BE2C (cell line): ENCODE measurements around the gene SI. TPM values are rescaled to one million over a fixed set of nuclear protein-coding genes. Genes with fewer than 3 reads are reported as not detected.

Experiments used
- DNase-seq: peaks from one replicate; pipeline ENCODE4 v3.0.0-alpha.2; 2020
- H3K27me3 ChIP-seq: fragments of 250-450 bp; sonication (Bioruptor Pico); 2 replicates; pipeline ENCODE4 v1.5.1; 2020; ENCODE audit warnings: mild to moderate bottlenecking
- H3K36me3 ChIP-seq: fragments of 250-450 bp; sonication (Bioruptor Pico); 2 replicates; pipeline ENCODE4 v1.5.1; 2020; ENCODE audit warnings: mild to moderate bottlenecking
- H3K4me1 ChIP-seq: fragments of 250-450 bp; sonication (Bioruptor Pico); 2 replicates; pipeline ENCODE4 v1.5.1; 2020
- H3K4me3 ChIP-seq: 2 replicates; pipeline ENCODE4 v1.5.1; 2011; ENCODE audit warnings: low read depth, low read length
- H3K9me3 ChIP-seq: fragments of 250-450 bp; sonication (Bioruptor Pico); 2 replicates; pipeline ENCODE4 v1.5.1; 2020
- polyA plus RNA-seq: library from polyadenylated mRNA; unstranded; fragments of >200 nt; gene quantifications from one replicate; pipeline ENCODE4 v1.2.1, GENCODE V29; 2012; ENCODE audit warnings: low read depth, missing spikeins; ENCODE audit not compliant: insufficient read length, insufficient read depth
- TF ChIP-seq, protein P1 (sequence below): IDR thresholded peaks from 2 replicates; pipeline ENCODE4 v1.5.1; 2012; ENCODE audit warnings: mild to moderate bottlenecking, low read depth, low read length

SI gene
- not detected for polyA plus RNA-seq

DNA sequence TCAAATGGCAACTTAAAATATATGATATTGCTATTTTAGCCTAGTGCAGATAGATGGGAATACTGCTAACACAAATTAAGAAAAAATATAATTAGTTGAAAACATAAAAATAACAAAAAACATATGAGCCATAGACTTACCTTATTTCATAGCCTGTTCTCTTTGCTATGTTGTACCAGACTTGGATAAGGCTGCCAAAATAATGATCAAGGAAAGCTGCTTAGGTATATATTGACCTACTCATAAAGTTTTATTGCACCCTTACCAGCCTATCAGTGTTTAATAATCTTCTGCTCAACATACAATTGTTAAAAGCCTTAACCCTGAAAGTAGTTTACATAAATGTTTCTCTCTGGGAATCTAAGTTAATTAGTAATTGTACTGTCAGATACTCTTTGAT is at the start of gene SI:
Gene SI, minus strand, starts transcription at position 204 of the 400 bp plus-strand sequence. CDS start 2,484 bp downstream, outside the sequence.
- H3K36me3 ChIP-seq = no peaks in the 10 kb centered on the region
- no peaks in the 10 kb centered on the region for H3K27me3 ChIP-seq
- DNase-seq = no peak
- no peaks in the 10 kb centered on the region for H3K4me1 ChIP-seq
- H3K4me3 ChIP-seq = no peak within 1 kb of the TSS
- H3K9me3 ChIP-seq = no peaks in the 10 kb centered on the region; the same call in 1 of the 2 replicates
- TF ChIP-seq, protein P1, sequence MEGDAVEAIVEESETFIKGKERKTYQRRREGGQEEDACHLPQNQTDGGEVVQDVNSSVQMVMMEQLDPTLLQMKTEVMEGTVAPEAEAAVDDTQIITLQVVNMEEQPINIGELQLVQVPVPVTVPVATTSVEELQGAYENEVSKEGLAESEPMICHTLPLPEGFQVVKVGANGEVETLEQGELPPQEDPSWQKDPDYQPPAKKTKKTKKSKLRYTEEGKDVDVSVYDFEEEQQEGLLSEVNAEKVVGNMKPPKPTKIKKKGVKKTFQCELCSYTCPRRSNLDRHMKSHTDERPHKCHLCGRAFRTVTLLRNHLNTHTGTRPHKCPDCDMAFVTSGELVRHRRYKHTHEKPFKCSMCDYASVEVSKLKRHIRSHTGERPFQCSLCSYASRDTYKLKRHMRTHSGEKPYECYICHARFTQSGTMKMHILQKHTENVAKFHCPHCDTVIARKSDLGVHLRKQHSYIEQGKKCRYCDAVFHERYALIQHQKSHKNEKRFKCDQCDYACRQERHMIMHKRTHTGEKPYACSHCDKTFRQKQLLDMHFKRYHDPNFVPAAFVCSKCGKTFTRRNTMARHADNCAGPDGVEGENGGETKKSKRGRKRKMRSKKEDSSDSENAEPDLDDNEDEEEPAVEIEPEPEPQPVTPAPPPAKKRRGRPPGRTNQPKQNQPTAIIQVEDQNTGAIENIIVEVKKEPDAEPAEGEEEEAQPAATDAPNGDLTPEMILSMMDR = no peak

DNA sequence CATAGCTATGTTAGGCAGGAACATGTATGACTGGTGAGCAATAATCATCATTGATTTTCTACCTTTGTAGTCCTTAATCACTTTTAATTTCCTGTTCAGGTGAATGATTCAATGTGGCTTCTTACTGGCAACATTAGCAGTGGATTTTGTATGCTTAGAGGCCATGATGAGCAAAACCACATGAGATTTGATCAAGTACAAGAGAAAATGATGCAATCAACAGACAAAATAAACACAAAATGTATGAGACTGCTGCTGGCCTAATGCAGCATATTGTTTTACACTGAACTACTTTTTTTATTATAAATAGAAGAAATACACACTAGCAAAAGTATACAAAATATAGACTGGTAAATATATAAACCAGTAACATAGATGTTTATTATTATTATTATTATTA is 47.5 kb upstream of the SI start:
- Histone ChIP-seq H3K27me3 (no peaks in the 10 kb centered on the region), H3K9me3 (no peaks in the 10 kb centered on the region), H3K4me3 (no peak overlapping the region), H3K4me1 (no peaks in the 10 kb centered on the region), H3K36me3 (no peaks in the 10 kb centered on the region)
- TF ChIP-seq, protein P1 = no peak
- DNase-seq = no peak

DNA sequence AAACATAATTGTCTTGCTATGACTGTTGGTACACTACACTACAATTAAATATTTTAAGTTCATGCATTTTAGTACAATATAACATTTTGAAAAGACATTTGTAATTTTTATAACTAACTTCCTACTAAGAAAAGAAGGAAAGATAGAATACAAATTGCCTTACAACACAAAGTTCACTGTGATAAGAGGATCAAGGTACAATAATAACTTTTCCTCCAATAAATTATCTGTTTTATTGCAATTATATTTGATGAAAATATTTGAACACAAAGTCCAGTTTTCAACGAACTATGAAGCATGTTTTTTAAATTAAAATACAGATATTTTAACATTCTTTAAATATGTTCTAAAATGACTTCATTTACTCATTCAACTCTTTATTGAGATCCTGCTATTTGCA is 33.1 kb upstream of the SI start:
- TF ChIP-seq, protein P1 = no peak
- DNase-seq = no peak
- H3K4me3 ChIP-seq = no peak overlapping the region
- H3K27me3 ChIP-seq = no peaks in the 10 kb centered on the region
- H3K36me3 ChIP-seq = no peaks in the 10 kb centered on the region
- no peaks in the 10 kb centered on the region for H3K9me3 ChIP-seq
- no peaks in the 10 kb centered on the region for H3K4me1 ChIP-seq

DNA sequence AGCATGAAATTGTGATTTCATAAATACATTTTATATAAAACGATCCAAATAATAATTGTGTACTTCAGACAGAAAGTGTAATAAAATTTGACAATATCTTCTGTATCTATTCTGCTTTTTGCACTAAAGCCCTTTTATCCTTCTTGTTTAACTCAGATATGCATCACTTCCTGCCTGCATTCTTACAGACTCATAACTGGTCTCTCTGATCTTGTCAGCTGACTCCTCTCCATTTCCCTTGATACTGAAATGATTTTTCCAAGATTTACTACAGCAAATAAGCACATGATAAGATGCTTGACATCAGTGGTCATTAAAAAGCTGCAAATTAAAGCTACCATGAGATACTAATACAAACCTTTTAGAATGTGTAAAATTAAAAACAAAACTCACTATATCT is 25.3 kb upstream of the SI start:
- Histone ChIP-seq H3K4me3 (no peak overlapping the region), H3K4me1 (no peaks in the 10 kb centered on the region), H3K36me3 (no peaks in the 10 kb centered on the region), H3K27me3 (no peaks in the 10 kb centered on the region), H3K9me3 (no peaks in the 10 kb centered on the region)
- TF ChIP-seq, protein P1 = no peak
- no peak for DNase-seq

DNA sequence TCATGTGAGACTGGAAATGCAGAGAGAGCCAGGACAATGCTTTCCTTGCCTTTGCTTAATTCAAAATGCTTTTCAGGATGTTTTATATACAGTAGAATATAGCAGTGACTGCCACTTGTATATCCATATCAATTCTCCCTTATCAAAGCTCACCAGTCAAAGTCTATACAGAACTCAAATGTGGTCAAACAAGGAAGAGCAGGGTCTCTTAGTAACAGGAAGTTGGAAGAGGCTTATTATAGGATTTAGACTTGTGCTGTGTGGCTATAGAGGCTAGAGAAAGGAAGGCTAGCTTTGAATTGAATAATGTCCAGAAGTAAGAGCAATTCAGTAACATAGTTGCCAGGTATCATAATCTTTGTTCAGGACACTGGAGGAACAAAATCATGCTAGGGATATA is 4.4 kb upstream of the SI start:
- no peaks in the 10 kb centered on the region for H3K27me3 ChIP-seq
- H3K36me3 ChIP-seq = no peaks in the 10 kb centered on the region
- H3K4me3 ChIP-seq = no peak overlapping the region
- H3K4me1 ChIP-seq = no peaks in the 10 kb centered on the region
- H3K9me3 ChIP-seq = no peaks in the 10 kb centered on the region
- TF ChIP-seq, protein P1 = no peak
- no peak for DNase-seq

DNA sequence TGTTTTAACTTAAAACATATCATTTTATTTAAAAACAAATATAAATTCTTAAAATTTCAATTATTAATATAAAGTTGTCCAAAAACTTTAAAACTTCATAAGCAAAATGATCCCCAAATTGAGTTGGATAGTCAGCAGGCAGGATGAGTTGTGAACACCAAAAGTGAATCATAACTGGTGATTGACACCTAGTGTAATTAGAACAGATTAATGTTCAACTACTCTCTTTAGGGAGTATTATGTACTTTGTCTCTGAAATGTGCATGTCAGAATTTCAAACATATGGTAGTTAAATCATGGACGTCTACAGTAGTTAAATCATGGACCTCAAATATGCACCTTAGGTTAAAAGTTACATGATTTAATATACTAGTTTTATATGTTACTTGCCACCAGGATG is 2.9 kb upstream of the SI start:
- Histone ChIP-seq H3K4me3 (no peak overlapping the region), H3K4me1 (no peaks in the 10 kb centered on the region), H3K36me3 (no peaks in the 10 kb centered on the region), H3K9me3 (no peaks in the 10 kb centered on the region), H3K27me3 (no peaks in the 10 kb centered on the region)
- TF ChIP-seq, protein P1 = no peak
- no peak for DNase-seq
